ENCODE measurements around the gene BCL2. TPM values are rescaled to one million over a fixed set of nuclear protein-coding genes. Genes with fewer than 3 reads are reported as not detected.

Gene BCL2
- total RNA-seq, 4 donors from 2014 or later = 25.2 to 39.0 (median 36.1) TPM

- H3K9me3 ChIP-seq = no peaks in the 10 kb centered on the region
- no peak overlapping the region for H3K27ac ChIP-seq (replicated peaks in 1 of 4)
- H3K4me1 ChIP-seq = peaks cover 6 to 65% (median 62%) of the 10 kb centered on the region in 4 donors
- H3K4me3 ChIP-seq = no peak overlapping the region
- no peaks in the 10 kb centered on the region for H3K36me3 ChIP-seq
- peak; percentile 8 for DNase-seq (ENCODE audit: extremely low spot score)
- no peaks in the 10 kb centered on the region for H3K27me3 ChIP-seq
- intact Hi-C loops (cut with DNase I) = no loop called here
- WGBS = 96% methylated on average over 3 of the region's 3 CpGs
- TF ChIP-seq CTCF (IDR thresholded peaks at IDR 0.05) = no peak
- no peak for TF ChIP-seq EP300 (IDR thresholded peaks at IDR 0.05)
- TF ChIP-seq POLR2AphosphoS5 (IDR thresholded peaks at IDR 0.05) = no peak
- no peak for TF ChIP-seq POLR2A (IDR thresholded peaks at IDR 0.05; ENCODE audit: low read depth)
Measured at GRCh38 chr18:63255435-63255834, 64.1 kb downstream of the BCL2 start.

GRCh38 chr18:63254716-63255399, 64.7 kb downstream of the BCL2 start:
- TF ChIP-seq CTCF (IDR thresholded peaks at IDR 0.05) (no peak), POLR2AphosphoS5 (IDR thresholded peaks at IDR 0.05) (no peak)
- Histone ChIP-seq H3K4me1 (peaks cover under 1 to 61% (median 59%) of the 10 kb centered on the region in 4 donors), H3K27me3 (no peaks in the 10 kb centered on the region), H3K9me3 (no peaks in the 10 kb centered on the region), H3K36me3 (no peaks in the 10 kb centered on the region), H3K4me3 (no peak overlapping the region), H3K27ac (replicated peaks in 1 of 4) (no peak overlapping the region)
- intact Hi-C loops (cut with DNase I) = no loop called here
- DNase-seq (ENCODE audit: extremely low spot score) = peak; percentile 26
- WGBS = 96% methylated on average over 4 of the region's 4 CpGs

GRCh38 chr18:63253428-63254372, 65.9 kb downstream of the BCL2 start:
- Histone ChIP-seq H3K27ac (replicated peaks in 1 of 4) (peak overlapping the region; percentile 34 to 55 (median 40)), H3K36me3 (no peaks in the 10 kb centered on the region), H3K4me1 (peaks cover 0 to 56% (median 52%) of the 10 kb centered on the region in 4 donors), H3K27me3 (no peaks in the 10 kb centered on the region), H3K9me3 (no peaks in the 10 kb centered on the region), H3K4me3 (peak overlapping the region in 3 of 4 donors; percentile 1 to 26 (median 9))
- peak; percentile 19 for DNase-seq (ENCODE audit: extremely low spot score)
- TF ChIP-seq EP300 (IDR thresholded peaks at IDR 0.05) (no peak), POLR2AphosphoS5 (IDR thresholded peaks at IDR 0.05) (no peak), CTCF (IDR thresholded peaks at IDR 0.05) (no peak), POLR2A (IDR thresholded peaks at IDR 0.05; ENCODE audit: low read depth) (no peak)
- WGBS = 41% methylated on average over 10 of the region's 10 CpGs
- intact Hi-C loops (cut with DNase I) = no loop called here

- Histone ChIP-seq H3K36me3 (no peaks in the 10 kb centered on the region), H3K4me3 (peak overlapping the region in 3 of 4 donors; percentile 1 to 26 (median 9)), H3K27me3 (no peaks in the 10 kb centered on the region), H3K4me1 (peaks cover 0 to 57% (median 53%) of the 10 kb centered on the region in 4 donors), H3K27ac (replicated peaks in 1 of 4) (peak overlapping the region; percentile 34 to 55 (median 40)), H3K9me3 (no peaks in the 10 kb centered on the region)
- intact Hi-C loops (cut with DNase I) = no loop called here
- peak; percentile 45 for DNase-seq (ENCODE audit: extremely low spot score)
- TF ChIP-seq POLR2A (IDR thresholded peaks at IDR 0.05; ENCODE audit: low read depth) = no peak
- no peak for TF ChIP-seq POLR2AphosphoS5 (IDR thresholded peaks at IDR 0.05)
- TF ChIP-seq CTCF (IDR thresholded peaks at IDR 0.05) = no peak
- TF ChIP-seq EP300 (IDR thresholded peaks at IDR 0.05) = no peak
- WGBS = 27% methylated on average over 6 of the region's 6 CpGs
Measured at GRCh38 chr18:63253014-63253413, 66.6 kb downstream of the BCL2 start.
